Endothelial cell of umbilical vein (primary cell): ENCODE results near the gene BRME1. TPM values are rescaled to one million over a fixed set of nuclear protein-coding genes. Genes with fewer than 3 reads are reported as not detected.
A peak's percentile ranks its signal among the peaks of the same experiment; 100 is the strongest.

Source experiments
- BruUV-seq: library from RNA; stranded (reverse); fragments of 400-500 nt; replicated peaks from 2 replicates; lab custom pipeline; 2021; lab: Mats Ljungman, UMichigan
- CTCF ChIA-PET: fragments of 300-600, 350-600 bp; sonication (Branson Sonifier 250); formaldehyde crosslinking; loops from one replicate; lab custom pipeline; 2021; ENCODE audit warnings: antibody characterized with exemption, inconsistent platforms; lab: Charles Lee
- POLR2A ChIA-PET: fragments of 300-600, 350-600 bp; sonication (Branson Sonifier 250); formaldehyde crosslinking; loops from one replicate; lab custom pipeline; 2021; ENCODE audit warnings: antibody characterized with exemption, inconsistent platforms; lab: Charles Lee
- DNase-seq: peaks from one replicate; pipeline ENCODE4 v3.0.0-alpha.2; 2011; ENCODE audit warnings: low read depth, low spot score
- FAIRE-seq: peaks from 2 replicates; lab custom pipeline; 2011; peaks lifted over from hg19 to GRCh38; lab: Jason Lieb, UNC
- H2AFZ ChIP-seq: 2 replicates; pipeline ENCODE4 v1.6.0; 2012; ENCODE audit warnings: low read depth, low read length, control low read depth, inconsistent platforms
- H3K27ac ChIP-seq: 2 replicates; pipeline ENCODE4 v1.5.1; 2011; ENCODE audit warnings: low read depth, mild to moderate bottlenecking, control low read depth, low read length, moderate library complexity; ENCODE audit not compliant: insufficient read depth
- H3K27me3 ChIP-seq, 2 experiments: 2 replicates each; pipeline versions ENCODE4 v1.6.0 to v1.6.1; 2011; ENCODE audit warnings: low read length in 2 of 2, mixed read lengths in 1 of 2; ENCODE audit not compliant: control insufficient read depth in 2 of 2, insufficient read depth in 2 of 2
- H3K36me3 ChIP-seq, 2 experiments: 2 replicates in 1 of 2; 3 replicates in 1 of 2; pipeline ENCODE4 v1.5.1; 2011; ENCODE audit warnings: low read length in 2 of 2, mild to moderate bottlenecking in 1 of 2, moderate library complexity in 1 of 2; ENCODE audit not compliant: control insufficient read depth in 2 of 2, insufficient read depth in 2 of 2; ENCODE audit errors: extremely low read depth in 1 of 2
- H3K4me1 ChIP-seq: 3 replicates; pipeline ENCODE4 v1.5.1; 2011; ENCODE audit warnings: mild to moderate bottlenecking, low read length; ENCODE audit not compliant: control insufficient read depth, insufficient read depth; ENCODE audit errors: extremely low read depth
- H3K4me2 ChIP-seq: 2 replicates; pipeline ENCODE4 v1.6.1; 2011; ENCODE audit warnings: low read length, control low read depth, mixed read lengths; ENCODE audit not compliant: insufficient read depth
- H3K4me3 ChIP-seq, 3 experiments: fragments of 200-600 bp in 1 of 3; sonication (generic), shearing (Covaris generic) in 1 of 3; replicated peaks in 1 of 3; 2 replicates each; pipeline ENCODE4 v1.5.1; 2011 to 2016; ENCODE audit warnings: control low read depth in 3 of 3, low read length in 3 of 3, mild to moderate bottlenecking in 2 of 3, inconsistent platforms in 1 of 3, low read depth in 1 of 3, moderate library complexity in 1 of 3; ENCODE audit not compliant: insufficient read depth in 1 of 3
- H3K79me2 ChIP-seq: 2 replicates; pipeline ENCODE4 v1.6.0; 2012; ENCODE audit warnings: low read length, inconsistent platforms; ENCODE audit not compliant: control insufficient read depth, insufficient read depth
- H3K9ac ChIP-seq: replicated peaks from 2 replicates; pipeline ENCODE3; 2011; ENCODE audit warnings: low read length, control low read depth; ENCODE audit not compliant: insufficient read depth; ENCODE audit errors: extremely low read depth
- H3K9me1 ChIP-seq: replicated peaks from 3 replicates; pipeline ENCODE4 v1.6.0; 2011; ENCODE audit warnings: mild to moderate bottlenecking, low read length; ENCODE audit not compliant: control insufficient read depth, insufficient read depth; ENCODE audit errors: extremely low read depth
- H3K9me3 ChIP-seq: replicated peaks from 2 replicates; pipeline ENCODE4 v1.5.1; 2012; ENCODE audit warnings: low read length, inconsistent platforms; ENCODE audit not compliant: control insufficient read depth, insufficient read depth
- H4K20me1 ChIP-seq: replicated peaks from 2 replicates; pipeline ENCODE3; 2011; ENCODE audit warnings: mild to moderate bottlenecking, low read length; ENCODE audit not compliant: control insufficient read depth, insufficient read depth; ENCODE audit errors: extremely low read depth
- CTCF ChIP-seq, 2 donors: IDR thresholded peaks; 1 replicate in 1 of 2; 2 replicates in 1 of 2; pipeline ENCODE4 v1.5.1; 2011; ENCODE audit warnings: low read length in 2 of 2, mild to moderate bottlenecking in 2 of 2, moderate library complexity in 2 of 2, control low read depth in 1 of 2, inconsistent platforms in 1 of 2, low read depth in 1 of 2; ENCODE audit not compliant: insufficient read depth in 1 of 2; ENCODE audit errors: extremely low read depth in 1 of 2
- FOS ChIP-seq: IDR thresholded peaks from 2 replicates; pipeline ENCODE4 v1.6.1; 2011; ENCODE audit warnings: mild to moderate bottlenecking, low read length, moderate library complexity, borderline replicate concordance; ENCODE audit not compliant: insufficient read depth
- JUN ChIP-seq: IDR thresholded peaks from 2 replicates; pipeline ENCODE4 v1.6.1; 2011; ENCODE audit warnings: borderline replicate concordance, low read depth; ENCODE audit not compliant: insufficient read length, insufficient read depth
- MAX ChIP-seq: IDR thresholded peaks from 2 replicates; pipeline ENCODE4 v1.6.1; 2011; ENCODE audit not compliant: insufficient read depth, insufficient read length
- POLR2A ChIP-seq: IDR thresholded peaks from 2 replicates; pipeline ENCODE4 v1.6.1; 2012; ENCODE audit warnings: low read depth, mild to moderate bottlenecking, control low read depth, low read length
- POLR2AphosphoS5 ChIP-seq: IDR thresholded peaks from 2 replicates; pipeline ENCODE4 v1.6.1; 2012; ENCODE audit warnings: low read depth, mild to moderate bottlenecking, control low read depth, low read length, moderate library complexity; ENCODE audit not compliant: insufficient read depth
- dilution Hi-C: fragments of 300-500 bp; cut with MboI; formaldehyde crosslinking; loops from one replicate; pipeline ENCODE4 v1.15.0; 2019; ENCODE audit warnings: low sequenced_read_pairs; ENCODE audit not compliant: extremely low pct_ligation_motif_present
- intact Hi-C: fragments of 100-400 bp; cut with micrococcal nuclease; formaldehyde crosslinking; loops from one replicate; pipeline ENCODE4 v1.10.0; 2022
- microRNA counts: library from miRNA; unstranded; fragments of <30 nt; microRNA quantifications from one replicate; lab custom pipeline; 2016
- microRNA-seq: library from miRNA; unstranded; fragments of <30 nt; microRNA quantifications from one replicate; pipeline ENCODE4 v1.2.0, GENCODE V29; 2021; ENCODE audit warnings: borderline number of aligned reads, borderline replicate concordance
- polyA plus RNA-seq, 4 experiments: library from polyadenylated mRNA; depleted of rRNA in 3 of 4; stranded (reverse) in 3 of 4; unstranded in 1 of 4; fragments of >200 nt; gene quantifications; 2 replicates each; pipeline versions ENCODE4 v1.2.1 to v1.2.3, GENCODE V29; 2011 to 2012; ENCODE audit warnings: missing spikeins in 1 of 4
- small RNA-seq: library from RNA; depleted of rRNA; stranded (forward); fragments of <200 nt; gene quantifications from one replicate; pipeline ENCODE3, GENCODE V24; 2012; ENCODE audit warnings: low replicate concordance, low read depth; ENCODE audit not compliant: insufficient read depth, insufficient read length
- total RNA-seq: library from RNA; stranded (reverse); gene quantifications from 2 replicates; pipeline ENCODE4 v1.2.3, GENCODE V29; 2021

The BRME1 gene
- total and polyA plus RNA-seq, 2 donors (not counting 3 experiments of a cell fraction or from before 2014, with no cell fraction given), result 0.69 to 2.5 TPM

GRCh38 chr19:13833330-13834243, 72.3 kb downstream of the BRME1 start:
- Histone ChIP-seq H3K4me1 (peaks cover 27% of the 10 kb centered on the region), H2AFZ (no peak overlapping the region), H3K9me3 (no peaks in the 10 kb centered on the region), H3K9ac (peak overlapping the region; percentile 11), H3K9me1 (no peaks in the 10 kb centered on the region), H3K27me3 (no peaks in the 10 kb centered on the region), H3K4me2 (no peak overlapping the region), H3K79me2 (peaks cover 25% of the 10 kb centered on the region), H4K20me1 (no peaks in the 10 kb centered on the region), H3K36me3 (peaks cover 6 to 19% of the 10 kb centered on the region in 2 experiments), H3K27ac (peak overlapping the region; percentile 11), H3K4me3 (no peak overlapping the region)
- CTCF ChIA-PET, result interaction anchor here (1.0 to 4.5 kb wide), 2 partner anchors 29 kb away, joined by 5 to 77 read pairs; no protein-coding TSS in a partner anchor
- DNase-seq (peak; percentile 91), FAIRE-seq (peak; percentile 96)
- dilution Hi-C loops (no loop called here), intact Hi-C loops (loop anchor here (2.0 kb wide), 1 partner anchor 39 kb away; the partner anchor contains the start of gene ZSWIM4)
- no peak for TF ChIP-seq MAX
- TF ChIP-seq CTCF (IDR thresholded peaks at IDR 0.05; ENCODE audit: extremely low read depth in 1 of 2, insufficient read depth in 1 of 2, low read depth in 1 of 2, low read length in 2 of 2), result peak; percentile 32 to 63
- TF ChIP-seq FOS, result no peak
- peak; percentile 98 for TF ChIP-seq POLR2AphosphoS5
- TF ChIP-seq POLR2A, result peak; percentile 93
- TF ChIP-seq JUN, result no peak
- POLR2A ChIA-PET, result interaction anchor here (1.6 kb wide), 1 partner anchor 29 kb away, joined by 8 read pairs; no protein-coding TSS in a partner anchor
- no TSS peak for BruUV-seq

MicroRNA genes within 50 kb of the gene (microRNA counts, 767-probe panel; counts per million panel counts)
- microRNA hsa-miR-181c-5p (lab: Ali Mortazavi, UCI) (723 counts per million, percentile 96 among the panel's probes with 10 or more counts), microRNA hsa-miR-23a-3p (lab: Ali Mortazavi, UCI) (17,795 counts per million, percentile 98 among the panel's probes with 10 or more counts), microRNA hsa-miR-24-3p (lab: Ali Mortazavi, UCI) (5,905 counts per million, percentile 97 among the panel's probes with 10 or more counts), microRNA hsa-miR-27a-3p (lab: Ali Mortazavi, UCI) (723 counts per million, percentile 96 among the panel's probes with 10 or more counts)

Small RNA genes within 50 kb of the gene (microRNA-seq; reads per million reads assigned to microRNA genes)
- 206 reads per million, percentile 67 among the genes with 10 or more reads in this experiment for gene MIR181C
- 331 reads per million, percentile 72 among the genes with 10 or more reads in this experiment for gene MIR181D

Small RNA genes within 50 kb of the gene (small RNA-seq; reads per million reads assigned to genes)
- gene MIR181C, result 1.1 reads per million
- 3.5 reads per million, percentile 23 among the genes with 10 or more reads in this experiment for gene MIR181D

Other genes with a start within 250 kb of the BRME1 start
- 42.3 and 56.2 TPM in 2 replicates for gene MRI1, start 141.6 kb downstream of the BRME1 start, total RNA-seq
- 63.2 and 82.4 TPM in 2 replicates for gene MRI1, start 141.6 kb downstream of the BRME1 start, polyA plus RNA-seq
- 113 and 126 TPM in 2 replicates for gene C19orf53, start 131.7 kb downstream of the BRME1 start, total RNA-seq
- 205 and 239 TPM in 2 replicates for gene C19orf53, start 131.7 kb downstream of the BRME1 start, polyA plus RNA-seq
- 23.1 and 26.6 TPM in 2 replicates for gene ZSWIM4, start 110.7 kb downstream of the BRME1 start, total RNA-seq
- 12.7 and 14.9 TPM in 2 replicates for gene ZSWIM4, start 110.7 kb downstream of the BRME1 start, polyA plus RNA-seq
- 3.4 and 4.4 TPM in 2 replicates for gene NANOS3, start 29.0 kb downstream of the BRME1 start, total RNA-seq
- gene NANOS3, start 29.0 kb downstream of the BRME1 start, polyA plus RNA-seq, result 1.0 and 1.5 TPM in 2 replicates
- gene CC2D1A, start 84 bp upstream of the BRME1 start, total RNA-seq, result 29.8 and 33.7 TPM in 2 replicates
- gene CC2D1A, start 84 bp upstream of the BRME1 start, polyA plus RNA-seq, result 13.6 and 14.9 TPM in 2 replicates
- gene PODNL1, start 32.3 kb upstream of the BRME1 start, total RNA-seq, result 2.0 TPM in 1 of 2 replicates, not detected in the other
- 0.21 and 0.32 TPM in 2 replicates for gene PODNL1, start 32.3 kb upstream of the BRME1 start, polyA plus RNA-seq
- gene DCAF15, start 46.4 kb upstream of the BRME1 start, total RNA-seq, result 42.4 and 47.9 TPM in 2 replicates
- 41.9 and 50.5 TPM in 2 replicates for gene DCAF15, start 46.4 kb upstream of the BRME1 start, polyA plus RNA-seq
- gene RFX1, start 100.2 kb upstream of the BRME1 start, total RNA-seq, result 14.4 and 14.7 TPM in 2 replicates
- gene RFX1, start 100.2 kb upstream of the BRME1 start, polyA plus RNA-seq, result 2.2 and 2.3 TPM in 2 replicates
- not detected in 2 replicates for gene RLN3, start 122.0 kb upstream of the BRME1 start, total RNA-seq
- not detected in 2 replicates for gene RLN3, start 122.0 kb upstream of the BRME1 start, polyA plus RNA-seq
- gene IL27RA, start 125.6 kb upstream of the BRME1 start, total RNA-seq, result 3.7 and 4.5 TPM in 2 replicates
- 1.6 and 1.8 TPM in 2 replicates for gene IL27RA, start 125.6 kb upstream of the BRME1 start, polyA plus RNA-seq
- 0.31 TPM in 1 of 2 replicates, not detected in the other for gene PALM3, start 156.0 kb upstream of the BRME1 start, total RNA-seq
- gene PALM3, start 156.0 kb upstream of the BRME1 start, polyA plus RNA-seq, result 0.08 TPM in 2 replicates
- gene MISP3, start 166.7 kb upstream of the BRME1 start, total RNA-seq, result 0.31 TPM in 1 of 2 replicates, not detected in the other
- 0.25 and 0.26 TPM in 2 replicates for gene MISP3, start 166.7 kb upstream of the BRME1 start, polyA plus RNA-seq
- 0.55 TPM in 1 of 2 replicates, not detected in the other for gene C19orf67, start 179.7 kb upstream of the BRME1 start, total RNA-seq
- not detected in 2 replicates for gene C19orf67, start 179.7 kb upstream of the BRME1 start, polyA plus RNA-seq
- 35.2 and 35.9 TPM in 2 replicates for gene SAMD1, start 184.6 kb upstream of the BRME1 start, total RNA-seq
- gene SAMD1, start 184.6 kb upstream of the BRME1 start, polyA plus RNA-seq, result 13.8 and 14.1 TPM in 2 replicates
- 97.5 and 110 TPM in 2 replicates for gene PRKACA, start 211.6 kb upstream of the BRME1 start, total RNA-seq
- 29.9 and 44.2 TPM in 2 replicates for gene PRKACA, start 211.6 kb upstream of the BRME1 start, polyA plus RNA-seq
- 37.1 and 39.1 TPM in 2 replicates for gene ASF1B, start 230.5 kb upstream of the BRME1 start, total RNA-seq
- 36.6 and 42.4 TPM in 2 replicates for gene ASF1B, start 230.5 kb upstream of the BRME1 start, polyA plus RNA-seq